Activated naive CD4-positive, alpha-beta T cell treated with Interleukin-2 at 50 U/mL for 16 hours (primary cell): ENCODE measurements around the gene SSBP4.

Source experiments
- DNase-seq: peaks from one replicate; pipeline ENCODE4 v3.0.0-alpha.2; 2020

The SSBP4 gene

DNA sequence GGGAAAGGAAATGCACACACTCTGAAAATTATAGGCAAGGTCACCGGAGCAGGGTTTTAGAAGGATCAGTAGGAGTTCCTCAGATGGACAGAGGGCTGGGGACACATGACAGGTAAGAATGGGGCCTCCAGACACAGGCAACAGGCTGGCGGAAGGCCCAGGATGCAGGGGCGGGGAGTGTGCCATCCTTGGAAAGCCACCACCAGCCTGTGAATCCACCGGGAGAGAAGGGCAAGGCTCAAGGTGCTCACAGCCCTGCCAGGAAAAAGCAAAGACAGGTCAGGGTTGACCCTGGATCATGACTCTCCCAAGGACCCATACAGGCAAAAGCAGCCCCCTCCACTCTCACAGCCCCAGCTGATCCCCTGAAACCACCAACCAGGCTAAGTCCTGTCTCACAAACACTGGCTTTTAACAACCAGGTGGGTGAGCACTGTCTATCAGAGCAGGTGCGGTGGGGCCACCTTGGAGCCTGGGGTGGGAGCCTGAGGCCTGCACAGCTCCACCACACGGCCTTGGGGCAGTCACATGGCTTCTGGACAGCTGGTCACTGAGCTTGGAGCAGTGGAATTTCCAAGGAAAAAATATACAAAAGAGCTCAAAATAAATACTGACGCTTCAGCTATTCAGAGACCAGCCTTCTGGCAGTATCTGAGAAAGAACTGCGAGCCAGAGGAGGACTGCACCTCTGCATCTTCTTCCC lies 54.0 kb downstream of the SSBP4 start:
- DNase-seq, result no peak

DNA sequence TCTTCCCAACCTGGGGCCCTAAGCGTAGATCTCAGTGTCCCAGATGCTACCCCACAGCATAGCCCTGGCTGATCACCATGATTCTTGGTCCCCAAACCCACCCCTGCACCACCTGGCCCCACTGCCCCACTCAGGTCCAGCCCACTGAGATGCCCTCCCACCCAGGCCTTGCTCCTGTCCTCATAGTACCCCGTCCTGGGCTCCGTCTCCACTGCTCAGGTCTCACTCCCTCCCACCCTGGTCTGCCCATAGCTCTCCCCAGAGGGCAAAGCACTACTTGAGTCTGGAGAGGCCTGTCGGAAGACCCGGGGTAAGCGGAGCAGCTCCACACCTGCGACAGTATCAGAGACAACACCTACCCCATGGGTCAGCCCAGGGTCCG lies 54.5 kb downstream of the SSBP4 start:
- no peak for DNase-seq

DNA sequence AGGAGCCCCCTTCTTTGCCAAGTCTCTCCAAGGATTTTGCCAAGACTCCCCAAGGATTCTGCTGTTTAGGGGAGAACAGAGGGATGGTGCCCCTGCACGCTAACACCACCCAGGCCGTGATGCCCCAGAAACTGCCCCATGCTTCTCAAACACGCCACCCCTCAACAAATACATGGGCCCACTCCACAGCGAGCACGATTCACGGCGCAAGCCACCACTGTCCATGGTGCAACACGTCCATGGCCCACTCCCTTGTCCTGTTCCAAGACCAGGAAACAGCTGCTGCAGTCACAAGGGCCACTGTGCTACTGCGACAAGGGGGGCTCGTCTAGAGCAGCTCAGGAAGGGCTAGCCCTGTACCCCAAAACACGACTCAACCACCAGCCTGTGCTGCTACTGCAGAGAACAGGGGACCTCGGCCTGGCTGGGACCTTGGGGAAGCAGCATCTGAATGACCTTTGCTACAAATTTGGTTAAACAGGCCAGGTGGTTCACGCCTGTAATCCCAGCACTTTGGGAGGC lies 55.2 kb downstream of the SSBP4 start:
- no peak for DNase-seq

DNA sequence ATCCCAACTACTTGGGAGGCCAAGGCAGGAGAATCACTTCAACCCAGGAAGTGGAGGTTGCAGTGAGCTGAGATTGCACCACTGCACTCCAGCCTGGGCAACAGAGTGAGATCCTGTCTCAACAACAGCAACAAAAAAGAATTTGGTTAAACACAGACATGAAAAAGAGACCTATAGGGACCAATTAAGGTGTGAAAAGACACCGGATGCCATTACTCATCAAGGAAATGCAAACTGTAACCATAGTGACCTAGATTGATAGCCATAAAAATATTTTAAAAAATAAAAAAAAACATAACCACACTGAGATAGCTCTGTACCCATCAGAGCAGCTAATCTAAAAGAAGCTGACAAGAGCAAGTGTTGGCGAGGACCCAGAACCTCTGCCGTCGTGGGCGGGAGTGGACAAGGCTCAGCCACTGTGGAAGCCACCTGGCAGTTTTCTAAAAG lies 55.8 kb downstream of the SSBP4 start:
- DNase-seq, result no peak

DNA sequence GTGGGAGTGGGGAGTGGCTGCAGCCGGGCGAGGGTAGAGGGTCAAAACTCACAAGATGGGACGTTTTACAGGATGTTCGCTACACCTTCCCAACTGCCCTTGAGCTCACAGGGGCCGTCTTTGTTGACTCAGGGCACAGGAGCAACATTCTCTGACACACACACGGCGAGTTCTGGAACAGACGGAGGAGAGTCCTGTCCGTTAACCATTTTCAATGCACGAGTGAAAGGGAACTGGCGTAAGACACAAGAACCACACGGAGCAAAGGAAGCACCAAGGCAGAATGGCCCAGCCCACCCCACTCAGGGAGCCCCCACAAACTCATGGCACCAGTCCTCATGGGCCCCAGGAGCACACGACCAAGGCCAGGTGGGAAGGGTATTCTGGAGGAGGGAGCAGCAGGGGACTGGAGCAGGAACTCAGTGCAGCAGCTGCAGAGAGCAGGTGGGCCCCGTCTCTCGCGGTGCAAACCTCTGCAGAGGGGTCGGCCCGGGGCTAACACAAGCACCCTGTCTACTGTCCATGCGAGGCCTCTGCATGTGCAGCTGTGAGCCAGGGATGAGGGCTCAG lies 56.6 kb downstream of the SSBP4 start:
- no peak for DNase-seq

DNA sequence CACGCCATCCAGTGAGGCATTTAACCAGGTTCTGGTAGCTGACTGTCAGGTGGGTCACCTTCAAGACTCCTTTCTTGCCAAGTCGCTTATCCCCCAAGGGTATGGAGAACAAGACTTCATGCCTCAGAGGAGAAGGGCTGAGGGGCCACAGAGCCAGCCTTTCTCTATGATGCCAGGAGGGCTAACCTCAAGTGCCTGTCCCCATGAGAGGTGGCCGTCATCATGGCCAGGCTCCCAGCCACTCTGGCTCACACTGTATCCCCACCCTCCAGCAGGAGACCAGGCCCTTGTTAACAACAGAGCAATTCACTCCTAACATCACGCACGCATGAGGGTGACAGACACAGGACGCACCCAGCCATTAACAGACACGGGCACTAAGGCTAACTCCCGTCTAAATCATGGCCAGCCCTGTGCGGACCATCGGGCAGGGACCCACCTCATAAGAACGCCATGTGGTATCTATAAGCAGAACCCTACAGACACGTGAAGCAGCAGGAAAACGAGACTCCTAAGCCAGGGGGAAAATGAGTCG lies 57.4 kb downstream of the SSBP4 start:
- no peak for DNase-seq

DNA sequence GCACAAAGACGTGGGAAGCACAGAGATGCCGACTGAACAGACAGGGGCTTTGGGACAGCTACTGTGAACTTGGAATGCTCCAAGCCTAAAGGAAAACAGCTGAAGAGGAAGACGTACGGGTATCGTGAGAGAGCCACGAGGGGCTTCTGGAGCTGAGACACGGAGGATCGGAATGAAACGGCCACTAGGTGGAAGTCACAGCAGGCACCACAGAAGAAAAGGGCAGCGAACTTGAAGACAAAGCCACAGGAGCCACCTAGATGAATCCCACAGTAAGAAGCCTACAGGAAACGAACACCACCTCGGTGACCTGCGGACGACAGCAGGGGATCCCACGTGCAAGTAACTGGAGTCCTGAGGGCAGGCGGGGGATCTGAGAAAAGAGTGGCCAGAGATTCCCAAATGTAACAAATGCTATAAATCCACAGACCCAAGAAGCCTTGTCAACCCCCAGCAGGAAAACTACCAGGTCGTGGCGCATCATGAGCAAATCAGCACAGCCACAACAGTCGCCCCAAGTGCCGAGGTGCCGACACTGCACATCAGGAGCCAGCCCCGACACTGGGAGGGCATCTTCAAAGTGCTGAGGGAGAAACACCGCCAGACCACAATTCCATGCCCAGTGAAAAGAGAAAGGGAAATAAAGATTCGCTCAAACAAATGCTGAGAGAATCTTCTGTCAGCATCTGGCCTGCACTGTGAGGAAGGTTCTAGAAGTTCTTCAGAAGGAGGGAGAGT lies 58.0 kb downstream of the SSBP4 start:
- DNase-seq, result no peak

DNA sequence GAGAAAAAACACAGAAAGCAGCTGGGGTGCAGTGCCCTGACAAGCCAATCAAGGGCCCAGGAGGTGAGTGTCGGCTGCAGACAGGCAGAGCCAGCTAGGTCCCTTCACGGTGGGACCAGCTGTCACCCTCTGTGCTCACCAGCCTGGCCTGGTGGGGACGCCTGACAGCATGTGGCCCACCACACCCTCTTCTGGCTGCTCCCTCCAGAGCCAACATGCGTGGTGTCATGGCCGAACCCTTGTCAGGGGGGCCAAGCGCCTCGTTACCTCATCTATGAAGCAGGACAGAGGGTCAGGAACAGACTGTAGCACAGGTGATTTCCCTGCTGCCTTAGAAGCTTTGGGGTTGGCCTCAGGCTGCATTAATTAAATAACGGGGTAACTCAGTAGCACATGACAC lies 58.8 kb downstream of the SSBP4 start:
- DNase-seq, result no peak

DNA sequence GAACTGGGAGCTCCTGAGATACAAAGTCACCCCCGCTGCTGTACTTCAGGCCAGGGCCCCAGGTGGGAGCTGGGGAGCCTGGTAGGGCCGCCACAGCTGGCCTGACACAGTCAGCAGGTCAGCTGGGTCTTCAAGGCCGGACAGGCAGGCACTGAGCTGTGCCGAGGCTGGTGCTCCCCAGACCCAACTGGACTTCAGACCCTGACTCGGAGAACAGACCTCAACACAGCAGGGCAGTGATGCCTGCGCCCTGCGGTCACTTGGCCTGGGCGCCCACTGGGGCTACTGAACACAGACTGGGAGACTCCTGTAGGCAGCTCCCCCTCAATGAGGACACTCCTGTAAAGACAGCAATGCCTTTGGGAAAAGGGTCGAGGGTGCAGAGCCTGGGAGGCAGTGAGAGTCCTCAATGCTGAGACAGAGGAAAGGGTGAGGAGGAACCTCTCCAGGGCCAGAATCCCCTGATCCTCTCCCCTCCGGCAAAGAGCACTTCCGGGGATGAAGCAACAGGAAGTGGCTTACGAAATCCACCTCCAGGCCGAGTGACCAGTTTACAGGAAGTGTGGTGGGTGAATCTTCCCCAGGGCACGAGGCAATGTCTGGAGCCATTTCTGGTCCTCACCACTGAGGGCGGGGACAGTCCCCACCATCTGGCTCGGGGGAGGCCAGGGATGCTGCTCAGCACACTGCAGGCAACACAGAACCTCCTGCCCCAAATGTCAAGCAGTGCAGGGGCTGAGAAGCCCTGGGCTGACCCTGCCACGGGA lies 59.5 kb downstream of the SSBP4 start:
- DNase-seq, result peak; percentile 71

DNA sequence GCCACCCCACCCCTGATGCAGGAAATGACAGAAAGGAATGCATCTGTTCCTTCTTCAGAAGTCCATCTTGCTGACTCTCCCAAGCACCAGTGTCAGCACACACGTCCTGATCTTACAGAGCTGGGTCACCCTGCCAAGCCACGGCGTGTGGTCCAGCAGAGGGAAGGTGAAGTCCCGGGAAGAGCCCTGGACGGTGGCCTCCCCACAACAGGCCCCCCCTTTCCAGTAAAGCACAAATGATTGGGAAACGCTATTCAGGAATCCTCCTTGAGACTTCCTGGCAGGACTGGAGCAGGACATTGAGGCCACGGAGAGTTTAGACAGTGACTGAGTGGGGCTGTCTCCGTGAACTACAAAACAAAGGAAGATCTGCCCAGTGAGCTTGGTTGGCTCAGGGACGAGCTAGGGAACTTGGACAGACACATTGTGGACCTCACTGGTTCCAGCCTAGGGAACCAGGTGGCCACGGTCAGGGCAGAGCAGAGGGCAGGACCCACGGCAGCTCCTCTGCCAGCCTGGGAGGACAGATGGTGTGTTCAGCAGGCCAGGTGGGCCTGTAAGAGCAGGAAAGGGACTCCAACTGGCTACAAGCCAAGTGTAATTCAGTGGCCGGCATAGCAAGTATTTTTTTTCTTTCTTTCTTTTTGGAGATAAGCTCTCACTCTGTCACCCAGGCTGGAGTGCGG lies 61.0 kb downstream of the SSBP4 start:
- no peak for DNase-seq

DNA sequence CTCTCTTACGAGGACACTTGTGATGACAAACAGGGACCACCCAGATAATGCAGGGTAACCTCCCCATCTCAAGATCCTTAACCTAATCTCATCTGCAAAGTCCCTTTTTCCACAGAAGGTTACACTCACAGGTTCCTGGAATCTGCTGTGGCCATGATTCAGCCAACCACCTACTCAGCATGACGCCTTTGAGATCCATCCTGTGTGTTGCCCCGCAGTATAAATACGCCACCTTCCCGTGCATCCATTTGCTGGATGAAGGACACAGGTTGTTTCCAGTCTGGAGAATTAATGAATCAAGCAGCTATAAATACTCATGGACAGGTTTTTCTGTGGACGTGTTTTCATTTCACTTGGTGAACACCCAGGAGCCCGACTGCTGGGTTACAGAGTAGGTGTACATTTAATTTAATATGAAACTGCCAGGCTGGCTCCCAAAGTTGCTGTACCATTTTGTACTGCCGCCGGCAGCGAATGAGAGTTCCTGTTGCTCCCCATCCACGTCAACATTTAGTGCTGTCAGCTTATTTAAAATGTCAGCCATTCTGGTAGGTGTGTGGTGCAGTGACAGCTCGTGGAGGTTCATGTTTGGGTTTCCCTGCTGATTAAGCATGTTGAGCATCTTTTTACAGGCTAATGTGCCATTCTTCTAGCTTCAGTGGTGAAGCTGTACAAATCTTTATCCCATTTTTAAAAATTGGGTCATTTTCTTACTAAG lies 62.5 kb downstream of the SSBP4 start:
- DNase-seq, result no peak

DNA sequence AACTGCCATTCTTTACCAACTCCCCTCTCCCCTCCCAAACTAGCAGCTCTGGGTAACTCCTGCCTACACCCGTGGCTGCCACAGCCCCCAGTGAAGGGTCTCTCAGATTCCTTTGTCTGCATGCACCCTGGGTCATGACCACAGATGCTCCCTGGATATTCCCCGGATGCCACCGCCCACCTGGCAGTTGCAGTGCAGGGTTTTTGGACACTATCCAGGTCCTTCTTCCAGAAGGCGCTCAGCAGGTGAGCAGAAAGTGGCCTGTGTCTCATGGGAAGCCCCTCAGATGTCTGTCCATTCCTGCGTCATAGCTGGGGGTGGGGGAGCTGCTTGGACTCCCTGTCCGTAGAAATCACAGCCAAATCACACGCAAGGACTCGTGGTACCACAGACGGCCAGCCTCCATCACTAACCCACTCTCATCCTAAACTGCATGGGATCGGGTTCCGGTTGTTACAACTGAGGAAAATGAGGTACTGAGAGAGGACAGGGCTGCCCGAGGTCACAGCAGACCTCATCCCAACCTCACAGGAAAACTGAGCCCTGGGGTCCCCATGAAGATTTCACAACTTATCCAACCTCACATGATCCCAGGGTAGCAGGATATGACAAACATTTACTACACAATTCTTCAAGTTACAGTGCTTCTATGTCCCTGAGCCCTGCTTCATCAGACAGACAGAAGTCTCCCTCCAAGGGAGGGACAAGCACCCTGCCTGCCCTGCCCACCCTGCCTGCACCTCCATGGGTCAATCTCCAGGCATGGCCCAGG lies 64.1 kb downstream of the SSBP4 start:
- no peak for DNase-seq
